ENCODE results near the gene RAP1GAP.

The RAP1GAP gene

DNA sequence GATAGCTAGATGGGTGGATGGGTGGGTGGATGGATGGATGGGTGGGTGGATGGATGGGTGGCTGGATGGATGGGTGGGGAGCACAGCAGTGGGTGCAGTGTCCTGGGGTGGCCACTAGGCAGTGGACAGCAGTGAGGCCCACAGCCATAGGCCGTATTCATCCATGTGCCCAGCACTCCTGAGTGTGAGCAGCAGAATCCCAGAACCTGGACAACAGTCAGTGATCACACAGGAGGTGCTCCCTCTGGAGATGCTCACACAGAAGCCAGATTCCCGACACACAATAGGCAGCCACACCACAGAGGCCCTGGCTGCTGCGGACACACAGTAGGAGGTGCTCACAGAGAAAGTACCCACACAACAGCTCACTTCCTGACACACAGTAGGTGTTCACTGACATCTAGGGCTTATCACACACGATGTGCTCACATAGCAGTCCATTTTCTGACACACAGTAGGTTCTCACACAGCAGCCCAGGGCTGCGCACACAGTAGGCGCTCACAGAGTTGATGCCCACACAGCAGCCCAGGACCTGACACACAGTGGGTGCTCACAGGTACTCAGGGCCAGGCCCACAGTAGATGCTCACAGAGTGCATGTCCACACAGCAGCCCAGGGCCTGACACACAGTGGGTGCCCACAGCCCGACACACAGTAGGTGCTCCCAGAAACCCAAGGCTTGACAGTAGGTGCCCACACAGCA lies 64.0 kb downstream of the RAP1GAP start:
- Histone ChIP-seq H3K27me3 (peaks cover 32% of the 10 kb centered on the region), H3K27ac (no peak overlapping the region), H3K4me1 (ENCODE audit: control insufficient read depth in 1 of 2, insufficient read depth in 1 of 2, low read depth in 1 of 2, low read length in 1 of 2) (peaks cover 4 to 8% of the 10 kb centered on the region in 2 experiments), H3K36me3 (no peaks in the 10 kb centered on the region), H3K4me3 (ENCODE audit: low read depth in 1 of 2, low read length in 1 of 2) (no peak overlapping the region), H3K9me3 (no peaks in the 10 kb centered on the region)
- TF ChIP-seq, protein P1, sequence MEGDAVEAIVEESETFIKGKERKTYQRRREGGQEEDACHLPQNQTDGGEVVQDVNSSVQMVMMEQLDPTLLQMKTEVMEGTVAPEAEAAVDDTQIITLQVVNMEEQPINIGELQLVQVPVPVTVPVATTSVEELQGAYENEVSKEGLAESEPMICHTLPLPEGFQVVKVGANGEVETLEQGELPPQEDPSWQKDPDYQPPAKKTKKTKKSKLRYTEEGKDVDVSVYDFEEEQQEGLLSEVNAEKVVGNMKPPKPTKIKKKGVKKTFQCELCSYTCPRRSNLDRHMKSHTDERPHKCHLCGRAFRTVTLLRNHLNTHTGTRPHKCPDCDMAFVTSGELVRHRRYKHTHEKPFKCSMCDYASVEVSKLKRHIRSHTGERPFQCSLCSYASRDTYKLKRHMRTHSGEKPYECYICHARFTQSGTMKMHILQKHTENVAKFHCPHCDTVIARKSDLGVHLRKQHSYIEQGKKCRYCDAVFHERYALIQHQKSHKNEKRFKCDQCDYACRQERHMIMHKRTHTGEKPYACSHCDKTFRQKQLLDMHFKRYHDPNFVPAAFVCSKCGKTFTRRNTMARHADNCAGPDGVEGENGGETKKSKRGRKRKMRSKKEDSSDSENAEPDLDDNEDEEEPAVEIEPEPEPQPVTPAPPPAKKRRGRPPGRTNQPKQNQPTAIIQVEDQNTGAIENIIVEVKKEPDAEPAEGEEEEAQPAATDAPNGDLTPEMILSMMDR (IDR thresholded peaks at IDR 0.05), result no peak

DNA sequence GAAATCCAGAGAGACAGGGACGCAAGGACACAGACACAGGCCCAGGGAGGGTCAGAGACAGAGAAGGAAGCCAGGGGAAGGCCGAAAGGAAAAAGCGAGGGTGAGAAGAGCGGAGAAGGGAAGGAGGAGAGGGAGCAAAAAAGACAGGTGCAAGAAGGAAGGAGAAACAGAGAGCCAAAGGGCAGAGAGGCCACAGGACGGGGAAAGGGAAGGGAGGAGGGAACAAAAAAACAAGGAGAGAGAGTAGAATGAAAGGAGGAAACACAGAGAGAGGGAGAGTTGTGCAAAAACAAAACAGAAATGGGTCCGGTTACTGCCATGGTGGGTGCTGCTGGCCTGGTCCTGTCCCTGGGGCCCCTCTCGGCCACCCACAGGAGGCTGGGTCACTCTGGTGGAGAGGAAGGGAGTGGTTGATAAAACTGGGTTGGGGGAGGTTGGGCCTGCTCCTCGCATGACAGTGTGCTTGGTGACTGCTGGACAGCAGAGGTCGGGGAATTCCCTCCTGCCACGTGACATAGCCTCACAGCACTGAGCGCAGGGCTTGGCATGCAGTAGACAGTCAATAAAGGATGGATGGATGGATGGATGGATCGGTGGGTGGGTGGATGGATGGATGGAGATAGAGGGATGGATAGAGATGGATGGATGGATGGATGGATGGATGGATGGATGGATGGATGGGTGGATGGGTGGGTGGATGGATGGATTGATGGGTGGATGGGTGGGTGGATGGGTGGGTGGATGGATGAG lies 64.8 kb downstream of the RAP1GAP start:
- H3K27ac ChIP-seq, result no peak overlapping the region

DNA sequence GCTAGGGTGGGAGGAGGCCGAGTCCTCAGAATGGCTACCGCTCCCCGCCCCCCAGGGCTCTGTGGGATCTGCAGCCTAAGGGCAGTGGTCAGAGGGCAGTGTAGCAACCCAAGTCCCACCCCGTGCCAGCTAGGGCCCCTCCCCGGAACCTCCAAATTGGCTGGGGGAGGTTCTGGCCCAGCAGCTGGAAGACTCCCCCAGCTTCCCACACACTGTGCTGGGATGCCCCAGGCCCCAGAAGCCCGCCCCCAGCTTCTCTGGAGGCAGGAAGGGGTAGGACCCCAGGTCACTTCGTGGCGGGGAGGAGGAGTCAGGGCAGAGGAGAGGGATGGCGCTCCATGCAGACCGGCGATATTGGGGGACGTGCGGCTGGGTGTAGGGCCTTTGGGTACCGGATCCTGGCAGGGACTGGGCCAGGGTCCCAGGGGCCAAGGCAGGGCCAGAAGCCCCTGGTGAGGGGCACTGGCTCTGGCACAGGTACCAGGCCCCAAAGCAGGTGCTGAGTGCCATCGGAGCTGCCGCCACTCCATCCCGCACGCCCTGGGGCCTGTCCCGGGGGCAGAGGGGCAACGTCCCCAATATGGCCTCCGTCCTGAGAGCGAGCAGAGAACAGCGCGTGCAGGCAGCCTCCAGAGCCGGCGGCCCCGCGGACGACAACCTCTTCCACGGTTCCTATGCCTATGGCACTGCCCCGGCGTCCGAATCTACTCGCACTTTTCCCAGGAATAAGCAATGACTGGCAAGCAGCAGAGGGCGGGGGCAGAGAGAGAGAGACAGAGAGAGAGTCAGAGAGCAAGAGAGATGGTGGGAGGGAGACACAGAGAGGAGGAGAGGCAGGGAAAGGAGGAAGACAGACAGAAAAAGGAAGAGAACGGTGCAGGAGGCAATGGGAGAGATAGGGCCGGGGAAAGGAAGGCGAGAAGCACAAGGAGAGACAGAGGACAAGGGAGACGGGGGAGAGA lies 65.7 kb downstream of the RAP1GAP start:
- Histone ChIP-seq H3K4me3 (ENCODE audit: low read depth in 1 of 2, low read length in 1 of 2) (no peak overlapping the region), H3K9me3 (no peaks in the 10 kb centered on the region), H3K27me3 (peaks cover 22% of the 10 kb centered on the region), H3K27ac (no peak overlapping the region), H3K4me1 (ENCODE audit: control insufficient read depth in 1 of 2, insufficient read depth in 1 of 2, low read depth in 1 of 2, low read length in 1 of 2) (peaks cover 4 to 8% of the 10 kb centered on the region in 2 experiments), H3K36me3 (no peaks in the 10 kb centered on the region)
- TF ChIP-seq, protein P1 (IDR thresholded peaks at IDR 0.05), result no peak

More for the DNA sequence above, 64.8 kb downstream of the RAP1GAP start:
- H3K36me3 ChIP-seq, result no peaks in the 10 kb centered on the region
- no peak overlapping the region for H3K4me3 ChIP-seq (ENCODE audit: low read depth in 1 of 2, low read length in 1 of 2)
- H3K9me3 ChIP-seq, result no peaks in the 10 kb centered on the region
- peaks cover 4 to 8% of the 10 kb centered on the region in 2 experiments for H3K4me1 ChIP-seq (ENCODE audit: control insufficient read depth in 1 of 2, insufficient read depth in 1 of 2, low read depth in 1 of 2, low read length in 1 of 2)
- TF ChIP-seq, protein P1 (IDR thresholded peaks at IDR 0.05), result no peak
- peaks cover 24% of the 10 kb centered on the region for H3K27me3 ChIP-seq

DNA sequence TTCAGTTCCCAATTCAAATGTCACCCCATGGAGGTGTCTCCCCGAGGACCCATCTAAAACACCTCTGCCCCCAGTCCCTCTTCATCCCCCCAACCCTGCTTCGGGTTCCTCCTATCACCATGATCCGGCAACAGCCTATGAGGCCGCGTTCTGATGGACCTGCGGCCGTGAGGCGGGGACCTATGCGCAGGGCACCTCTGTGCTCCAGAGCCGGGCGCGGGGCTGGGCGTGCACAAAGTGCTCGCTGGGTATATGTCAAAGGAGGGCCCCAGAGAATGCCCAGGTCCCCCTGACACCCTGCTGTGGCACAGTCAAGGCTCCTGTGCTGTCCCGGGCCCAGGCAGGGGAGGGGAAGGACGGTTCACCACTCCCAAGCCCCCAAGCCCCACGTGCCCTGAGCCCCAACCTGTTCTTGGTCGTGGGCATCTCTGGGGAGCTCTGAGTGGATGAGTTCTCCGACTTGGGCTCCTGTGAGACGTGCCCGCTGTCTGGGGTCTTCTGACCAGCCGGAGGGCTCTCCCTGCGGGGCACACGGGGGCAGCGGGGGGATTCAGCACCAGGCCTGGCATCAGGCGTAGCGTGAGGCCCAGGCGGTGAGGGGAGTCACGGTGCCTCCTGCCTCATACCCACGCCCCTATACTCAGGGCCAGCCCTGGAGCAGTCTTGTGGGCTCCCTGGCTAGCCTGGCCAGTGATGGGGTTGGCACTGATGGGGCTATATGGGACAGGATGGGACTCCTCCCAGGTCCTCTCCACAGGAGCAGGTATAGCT lies 67.7 kb downstream of the RAP1GAP start:
- no peak overlapping the region for H3K27ac ChIP-seq
- H3K27me3 ChIP-seq, result peaks cover 7% of the 10 kb centered on the region
- H3K4me1 ChIP-seq (ENCODE audit: control insufficient read depth in 1 of 2, insufficient read depth in 1 of 2, low read depth in 1 of 2, low read length in 1 of 2), result no peaks in the 10 kb centered on the region
- TF ChIP-seq, protein P1 (IDR thresholded peaks at IDR 0.05), result no peak
- no peak overlapping the region for H3K4me3 ChIP-seq (ENCODE audit: low read depth in 1 of 2, low read length in 1 of 2)
- no peaks in the 10 kb centered on the region for H3K9me3 ChIP-seq
- no peaks in the 10 kb centered on the region for H3K36me3 ChIP-seq

DNA sequence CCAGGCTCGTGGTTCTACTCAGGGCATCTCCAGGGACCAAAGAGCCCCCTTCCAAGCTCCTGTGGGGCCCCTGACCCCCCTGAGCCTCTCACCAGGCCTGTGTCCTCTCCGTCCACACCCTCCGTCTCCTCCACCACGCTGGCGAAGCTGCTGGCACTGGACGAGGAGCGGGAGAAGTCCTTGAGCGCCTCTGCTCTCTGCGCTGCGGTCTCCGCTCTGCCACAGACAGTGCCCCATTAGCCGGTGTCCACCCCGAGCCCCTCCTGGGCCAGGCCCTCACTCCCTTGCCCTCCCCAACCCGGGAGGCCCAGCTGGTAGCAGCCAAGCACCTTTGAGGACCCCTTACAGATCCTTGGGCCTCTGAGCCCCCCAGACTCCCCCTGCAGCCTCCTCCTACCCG lies 69.8 kb downstream of the RAP1GAP start:
- Histone ChIP-seq H3K36me3 (no peaks in the 10 kb centered on the region), H3K4me1 (ENCODE audit: control insufficient read depth in 1 of 2, insufficient read depth in 1 of 2, low read depth in 1 of 2, low read length in 1 of 2) (peaks cover 15 to 17% of the 10 kb centered on the region in 2 experiments), H3K27ac (no peak overlapping the region), H3K27me3 (peaks cover 7% of the 10 kb centered on the region), H3K4me3 (ENCODE audit: low read depth in 1 of 2, low read length in 1 of 2) (no peak overlapping the region), H3K9me3 (no peaks in the 10 kb centered on the region)
- TF ChIP-seq, protein P1 (IDR thresholded peaks at IDR 0.05), result no peak

Measured in neutrophil (primary cell).